Measurements from ENCODE around the gene PRDM16. TPM values are rescaled to one million over a fixed set of nuclear protein-coding genes. Genes with fewer than 3 reads are reported as not detected.

The PRDM16 gene
- total and polyA plus RNA-seq, 2 of the 13 experiments (the other 11 are each of a cell fraction or from before 2014, with no cell fraction given), result 0.15 to 0.81 TPM

GRCh38 chr1:3161176-3161840, 92.3 kb downstream of the PRDM16 start (continued):
- TF ChIP-seq CSRNP2 (CRISPR knock-in tag; conservative IDR thresholded peaks at IDR 0.05; ENCODE audit: low read depth) (no peak), ZNF530 (CRISPR knock-in tag; IDR thresholded peaks at IDR 0.05; ENCODE audit: low read depth) (no peak), ZXDC (CRISPR knock-in tag; IDR thresholded peaks at IDR 0.05) (no peak), MTA3 (CRISPR knock-in tag; IDR thresholded peaks at IDR 0.05) (no peak), ZNF790 (CRISPR knock-in tag; IDR thresholded peaks at IDR 0.05; ENCODE audit: borderline replicate concordance) (no peak), ZNF101 (CRISPR knock-in tag; IDR thresholded peaks at IDR 0.05; ENCODE audit: borderline replicate concordance, low read depth) (no peak)

- POLR2A ChIA-PET, result no interaction called here
- WGBS (ENCODE audit: low lambda C conversion rate), result 73% methylated on average over 21 of the region's 27 CpGs
- in situ Hi-C loops (cut with HindIII; ENCODE audit: extremely low pct_ligation_motif_present, low pct_unique_long_range_greater_than_20kb), result no loop called here
Observed at GRCh38 chr1:3162322-3162882, 93.4 kb downstream of the PRDM16 start.

More at GRCh38 chr1:3162322-3162882, 93.4 kb downstream of the PRDM16 start:
- intact Hi-C loops (cut with micrococcal nuclease; ENCODE audit: unreplicated experiment), result no loop called here
- H3K27me3 ChIP-seq (ENCODE audit: control insufficient read depth in 1 of 2, insufficient read depth in 2 of 2, low read length in 2 of 2), result peaks cover 0 to 2% of the 10 kb centered on the region in 2 experiments; a peak in 1 of 5 replicates
- H3K4me2 ChIP-seq (ENCODE audit: low read depth, low read length), result no peak overlapping the region
- ATAC-seq (no peak), DNase-seq (ENCODE audit: low spot score) (no peak), FAIRE-seq (no peak)
- H3K36me3 ChIP-seq (replicated peaks in 1 of 2; ENCODE audit: control insufficient read depth in 1 of 2, insufficient read depth in 2 of 2, low read length in 2 of 2), result no peaks in the 10 kb centered on the region
- no peak overlapping the region for H2AFZ ChIP-seq (ENCODE audit: low read length)
- H3K9ac ChIP-seq (ENCODE audit: insufficient read depth, low read depth, low read length), result no peak overlapping the region
- no peaks in the 10 kb centered on the region for H3K79me2 ChIP-seq (ENCODE audit: insufficient read depth, low read length)
- no peaks in the 10 kb centered on the region for H3K4me1 ChIP-seq (ENCODE audit: insufficient read depth, low read length)
- CTCF ChIA-PET (ENCODE audit: low intra/inter-chr PET ratio, low total read pairs), result no interaction called here
- H3K9me3 ChIP-seq (ENCODE audit: low read length), result no peaks in the 10 kb centered on the region
- BruUV-seq (replicated peaks), result no TSS peak
- TF ChIP-seq ZNF407 (CRISPR knock-in tag; IDR thresholded peaks at IDR 0.05; ENCODE audit: not compliant biosample characterization) (no peak), ZNF550 (CRISPR knock-in tag; IDR thresholded peaks at IDR 0.05; ENCODE audit: borderline replicate concordance) (no peak)
- no peaks in the 10 kb centered on the region for H4K20me1 ChIP-seq (ENCODE audit: insufficient read depth, low read length)
- no peak overlapping the region for H3K27ac ChIP-seq (ENCODE audit: extremely low read length, insufficient read depth, low read length)
- no peak overlapping the region for H3K4me3 ChIP-seq (replicated peaks in 1 of 3; ENCODE audit: insufficient read depth in 1 of 3, low read depth in 2 of 3, low read length in 3 of 3)
